Loucy (cell line): ENCODE results near the gene USP43.
"Not testable (repeated sequence)": the region's sequence is repeated elsewhere in the genome, so short reads cannot be mapped to it uniquely, and the experiment has no call there.

Source experiments
- H2AFZ ChIP-seq: fragments of 200-600 bp; sonication (generic); 2 replicates; pipeline ENCODE4 v1.6.0; 2016; ENCODE audit warnings: antibody characterized with exemption, mild to moderate bottlenecking, low read length, moderate library complexity
- H3F3A ChIP-seq: fragments of 200-600 bp; 2 replicates; pipeline ENCODE4 v1.6.0; 2016; ENCODE audit warnings: antibody characterized with exemption, low read depth, mild to moderate bottlenecking
- H3K27me3 ChIP-seq: fragments of 200-600 bp; sonication (generic); 2 replicates; pipeline ENCODE4 v1.6.1; 2014; ENCODE audit warnings: low read length, mild to moderate bottlenecking; ENCODE audit not compliant: insufficient read depth, poor library complexity, severe bottlenecking
- H3K36me3 ChIP-seq: fragments of 200-600 bp; sonication (generic); 2 replicates; pipeline ENCODE4 v1.6.1; 2016; ENCODE audit warnings: low read length; ENCODE audit not compliant: insufficient read depth
- H3K4me1 ChIP-seq: fragments of 200-600 bp; sonication (generic); 2 replicates; pipeline ENCODE4 v1.5.1; 2014; ENCODE audit warnings: low read length, mild to moderate bottlenecking; ENCODE audit not compliant: insufficient read depth, poor library complexity, severe bottlenecking
- H3K4me2 ChIP-seq: fragments of 200-600 bp; sonication (generic); 2 replicates; pipeline ENCODE4 v1.6.0; 2014; ENCODE audit warnings: antibody characterized with exemption, low read length, low read depth, mild to moderate bottlenecking; ENCODE audit not compliant: poor library complexity, severe bottlenecking
- H3K4me3 ChIP-seq: fragments of 200-600 bp; sonication (generic); 2 replicates; pipeline ENCODE4 v1.5.1; 2014; ENCODE audit warnings: low read length, mild to moderate bottlenecking, mixed read lengths; ENCODE audit not compliant: poor library complexity, severe bottlenecking
- H3K79me2 ChIP-seq: fragments of 200-600 bp; sonication (generic); 2 replicates; pipeline ENCODE4 v1.6.1; 2014; ENCODE audit warnings: low read length; ENCODE audit not compliant: insufficient read depth
- H3K9ac ChIP-seq: fragments of 200-600 bp; sonication (generic); 2 replicates; pipeline ENCODE4 v1.6.0; 2014; ENCODE audit warnings: mild to moderate bottlenecking, low read depth, low read length, moderate library complexity; ENCODE audit not compliant: poor library complexity, severe bottlenecking
- H3K9me2 ChIP-seq: fragments of 200-600 bp; sonication (generic); replicated peaks from 2 replicates; pipeline ENCODE4 v1.6.1; 2016; ENCODE audit warnings: low read depth, low read length, mixed read lengths
- H3K9me3 ChIP-seq: fragments of 200-600 bp; sonication (generic); 2 replicates; pipeline ENCODE4 v1.6.1; 2014; ENCODE audit warnings: mild to moderate bottlenecking, antibody characterized with exemption, low read length, low read depth; ENCODE audit not compliant: insufficient read depth
- H4K20me1 ChIP-seq: fragments of 200-600 bp; sonication (generic); 2 replicates; pipeline ENCODE4 v1.6.0; 2014; ENCODE audit warnings: antibody characterized with exemption, low read length, mild to moderate bottlenecking; ENCODE audit not compliant: insufficient read depth, poor library complexity, severe bottlenecking
- CTCF ChIP-seq: fragments of 200-600 bp; sonication (generic); conservative IDR thresholded peaks from 2 replicates; pipeline ENCODE4 v1.5.1; 2014; ENCODE audit warnings: mild to moderate bottlenecking, antibody characterized with exemption, low read length
- EZH2phosphoT487 ChIP-seq: fragments of 200-600 bp; IDR thresholded peaks from 2 replicates; pipeline ENCODE4 v1.6.1; 2018; ENCODE audit warnings: antibody characterized with exemption, mild to moderate bottlenecking, moderate library complexity, borderline replicate concordance

USP43 gene

DNA sequence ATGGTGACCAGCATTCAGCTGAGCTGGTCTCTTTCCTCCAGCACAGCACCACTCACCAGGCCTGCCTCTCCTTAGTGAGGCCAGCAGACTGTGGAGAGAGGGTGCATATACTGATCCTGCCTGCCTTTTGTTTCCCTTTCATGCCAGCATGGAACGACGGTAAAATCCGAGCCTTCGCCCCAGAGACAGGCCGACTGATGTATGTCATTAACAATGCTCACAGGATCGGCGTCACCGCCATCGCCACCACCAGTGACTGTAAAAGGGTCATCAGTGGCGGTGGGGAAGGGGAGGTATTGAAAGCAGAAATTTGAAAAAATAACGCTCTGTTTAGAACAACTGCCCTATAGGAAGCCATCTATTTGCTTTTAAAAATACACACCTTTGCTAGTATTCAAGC is 12.6 kb upstream of the USP43 start:
- H2AFZ ChIP-seq, result no peak overlapping the region
- H3K9me2 ChIP-seq, result no peaks in the 10 kb centered on the region
- H3K4me2 ChIP-seq, result no peak overlapping the region
- no peaks in the 10 kb centered on the region for H3K9me3 ChIP-seq
- no peaks in the 10 kb centered on the region for H3K27me3 ChIP-seq
- no peaks in the 10 kb centered on the region for H3K36me3 ChIP-seq
- no peaks in the 10 kb centered on the region for H4K20me1 ChIP-seq
- H3K4me1 ChIP-seq, result no peaks in the 10 kb centered on the region
- H3K4me3 ChIP-seq, result no peak overlapping the region
- TF ChIP-seq EZH2phosphoT487, result no peak
- no peak for TF ChIP-seq CTCF
- H3F3A ChIP-seq, result no peaks in the 10 kb centered on the region
- H3K9ac ChIP-seq, result no peak overlapping the region
- H3K79me2 ChIP-seq, result no peaks in the 10 kb centered on the region

GRCh38 chr17:9635340-9635739 is 10.0 kb upstream of the USP43 start:
- Histone ChIP-seq H3K9me2 (no peaks in the 10 kb centered on the region), H3K27me3 (no peaks in the 10 kb centered on the region), H3K36me3 (no peaks in the 10 kb centered on the region), H3K9ac (no peak overlapping the region), H3F3A (no peaks in the 10 kb centered on the region), H3K4me3 (no peak overlapping the region), H3K79me2 (no peaks in the 10 kb centered on the region), H2AFZ (no peak overlapping the region), H3K9me3 (no peaks in the 10 kb centered on the region), H4K20me1 (no peaks in the 10 kb centered on the region), H3K4me1 (no peaks in the 10 kb centered on the region), H3K4me2 (no peak overlapping the region)
- TF ChIP-seq CTCF (no peak), EZH2phosphoT487 (no peak)

- Histone ChIP-seq H3K9ac (no peak overlapping the region), H3K36me3 (no peaks in the 10 kb centered on the region), H2AFZ (no peak overlapping the region), H3K9me2 (no peaks in the 10 kb centered on the region), H3K9me3 (no peaks in the 10 kb centered on the region), H3K4me1 (no peaks in the 10 kb centered on the region), H3K4me2 (no peak overlapping the region), H3K79me2 (no peaks in the 10 kb centered on the region), H4K20me1 (no peaks in the 10 kb centered on the region), H3K4me3 (no peak overlapping the region), H3F3A (no peaks in the 10 kb centered on the region), H3K27me3 (no peaks in the 10 kb centered on the region)
- TF ChIP-seq EZH2phosphoT487, result no peak
- TF ChIP-seq CTCF, result no peak
Observed at GRCh38 chr17:9636501-9636900, 8.8 kb upstream of the USP43 start.

DNA sequence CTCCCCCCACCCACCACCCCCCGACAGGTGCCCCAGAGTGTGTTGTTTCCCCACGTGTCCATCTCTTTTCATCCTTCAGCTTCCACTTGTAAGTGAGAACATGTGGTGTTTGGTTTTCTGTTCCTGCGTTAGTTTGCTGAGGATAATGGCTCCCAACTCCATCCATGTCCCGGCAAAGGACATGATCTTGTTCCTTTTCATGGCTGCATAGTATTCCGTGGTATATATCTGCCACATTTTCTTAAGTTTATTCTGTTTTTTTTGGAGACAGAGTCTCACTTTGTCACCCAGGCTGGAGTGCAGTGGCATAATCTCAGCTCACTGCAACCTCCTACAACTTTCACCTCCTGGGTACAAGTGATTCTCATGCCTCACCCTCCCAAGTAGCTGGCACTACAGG is 4.9 kb upstream of the USP43 start:
- not testable (repeated sequence) for H4K20me1 ChIP-seq, H3K9me3 ChIP-seq, H3K36me3 ChIP-seq, H2AFZ ChIP-seq, H3K4me2 ChIP-seq, H3K27me3 ChIP-seq, H3K79me2 ChIP-seq, H3K4me1 ChIP-seq, H3K4me3 ChIP-seq, H3F3A ChIP-seq, H3K9ac ChIP-seq, H3K9me2 ChIP-seq
